ENCODE data around the gene PHF14.

DNA sequence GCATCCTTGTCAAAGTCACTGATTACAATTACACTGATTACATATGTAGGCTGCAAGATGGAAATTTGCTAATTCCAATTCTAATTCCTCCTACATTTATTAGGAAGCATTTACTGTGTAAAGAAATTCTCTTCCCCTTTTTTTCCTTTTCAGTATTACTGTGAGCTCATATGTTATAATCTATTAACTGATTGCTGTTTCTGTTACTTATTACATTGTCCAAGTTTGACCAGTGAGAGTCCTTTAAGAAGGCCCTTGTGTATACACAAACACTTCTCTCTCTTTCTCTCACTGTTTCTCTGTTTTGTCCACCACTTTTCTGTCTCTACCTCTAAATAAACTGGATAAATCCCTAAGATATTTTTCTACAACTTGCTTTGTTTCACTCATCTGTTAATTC is 31.5 kb downstream of the PHF14 start:
- TF ChIP-seq YY1 (IDR thresholded peaks at IDR 0.05; ENCODE audit: insufficient read depth, insufficient read length) (no peak), ZNF274 (IDR thresholded peaks at IDR 0.05; ENCODE audit: low read depth, low read length) (no peak), SUZ12 (IDR thresholded peaks at IDR 0.05; ENCODE audit: extremely low read depth, insufficient read depth, insufficient read length) (no peak)
